ENCODE results near the gene PRPF40A.

DNA sequence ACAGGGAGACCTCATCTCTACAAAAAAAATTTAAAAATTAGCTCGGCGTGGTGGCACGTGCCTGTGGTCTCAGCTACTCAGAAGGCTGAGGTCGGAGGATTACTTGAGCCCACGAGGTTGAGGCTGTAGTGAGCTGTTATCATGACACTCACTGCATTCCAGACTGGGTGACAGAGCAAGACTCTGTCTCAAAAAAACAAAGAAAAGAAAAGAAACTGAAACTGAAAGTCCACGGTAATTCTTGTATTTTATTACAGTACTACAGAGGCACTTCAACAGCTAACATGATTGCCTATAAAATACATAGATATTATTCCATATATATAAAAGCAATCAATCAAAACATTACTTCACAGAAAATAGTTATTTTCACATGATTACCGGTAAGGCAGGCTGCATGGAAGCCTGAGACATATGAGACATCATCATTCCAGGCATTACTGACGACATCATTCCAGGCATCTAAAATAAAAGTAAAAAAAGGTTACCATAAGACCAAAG lies 23.1 kb downstream of the PRPF40A start:
- TF ChIP-seq, protein P1, sequence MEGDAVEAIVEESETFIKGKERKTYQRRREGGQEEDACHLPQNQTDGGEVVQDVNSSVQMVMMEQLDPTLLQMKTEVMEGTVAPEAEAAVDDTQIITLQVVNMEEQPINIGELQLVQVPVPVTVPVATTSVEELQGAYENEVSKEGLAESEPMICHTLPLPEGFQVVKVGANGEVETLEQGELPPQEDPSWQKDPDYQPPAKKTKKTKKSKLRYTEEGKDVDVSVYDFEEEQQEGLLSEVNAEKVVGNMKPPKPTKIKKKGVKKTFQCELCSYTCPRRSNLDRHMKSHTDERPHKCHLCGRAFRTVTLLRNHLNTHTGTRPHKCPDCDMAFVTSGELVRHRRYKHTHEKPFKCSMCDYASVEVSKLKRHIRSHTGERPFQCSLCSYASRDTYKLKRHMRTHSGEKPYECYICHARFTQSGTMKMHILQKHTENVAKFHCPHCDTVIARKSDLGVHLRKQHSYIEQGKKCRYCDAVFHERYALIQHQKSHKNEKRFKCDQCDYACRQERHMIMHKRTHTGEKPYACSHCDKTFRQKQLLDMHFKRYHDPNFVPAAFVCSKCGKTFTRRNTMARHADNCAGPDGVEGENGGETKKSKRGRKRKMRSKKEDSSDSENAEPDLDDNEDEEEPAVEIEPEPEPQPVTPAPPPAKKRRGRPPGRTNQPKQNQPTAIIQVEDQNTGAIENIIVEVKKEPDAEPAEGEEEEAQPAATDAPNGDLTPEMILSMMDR (conservative IDR thresholded peaks at IDR 0.05; ENCODE audit: low read depth, low read length): no peak
- no peak for TF ChIP-seq EZH2 (IDR thresholded peaks at IDR 0.05; ENCODE audit: borderline replicate concordance, low read depth, low read length, poor library complexity, severe bottlenecking)
